Bronchial epithelial cell (primary cell): ENCODE measurements around the gene THRA. TPM values are rescaled to one million over a fixed set of nuclear protein-coding genes. Genes with fewer than 3 reads are reported as not detected.

Source experiments
- DNase-seq: peaks from one replicate; pipeline ENCODE4 v3.0.0-alpha.2; 2010; ENCODE audit warnings: low read depth
- FAIRE-seq: peaks from 2 replicates; lab custom pipeline; 2011; peaks lifted over from hg19 to GRCh38; lab: Jason Lieb, UNC
- H3K27me3 ChIP-seq: 2 replicates; pipeline ENCODE4 v1.5.1; 2011; ENCODE audit warnings: low read length; ENCODE audit not compliant: control insufficient read depth, insufficient read depth
- H3K36me3 ChIP-seq: 2 replicates; pipeline ENCODE4 v1.5.1; 2011; ENCODE audit warnings: low read length; ENCODE audit not compliant: control insufficient read depth, insufficient read depth
- H3K4me3 ChIP-seq: 2 replicates; pipeline ENCODE4 v1.5.1; 2011; ENCODE audit warnings: mild to moderate bottlenecking, low read depth, low read length, control low read depth
- CTCF ChIP-seq: IDR thresholded peaks from 2 replicates; pipeline ENCODE4 v1.5.1; 2011; ENCODE audit warnings: mild to moderate bottlenecking, moderate library complexity, low read length, control low read depth, inconsistent platforms; ENCODE audit not compliant: insufficient read depth, severe bottlenecking
- total RNA-seq: library from RNA; depleted of rRNA; stranded (reverse); fragments of >200 nt; gene quantifications from 2 replicates; pipeline ENCODE4 v1.2.1, GENCODE V29; 2014

THRA gene
- total RNA-seq, 1 donor from 2014 or later, result 5.8 TPM

- Histone ChIP-seq H3K4me3 (no peak overlapping the region), H3K27me3 (no peaks in the 10 kb centered on the region), H3K36me3 (no peaks in the 10 kb centered on the region)
- DNase-seq (no peak), FAIRE-seq (no peak)
- TF ChIP-seq CTCF, result no peak
Observed at GRCh38 chr17:40105861-40106759, 43.3 kb downstream of the THRA start.

- H3K36me3 ChIP-seq, result no peaks in the 10 kb centered on the region
- no peak for DNase-seq
- FAIRE-seq, result no peak
- H3K27me3 ChIP-seq, result no peaks in the 10 kb centered on the region
- no peak overlapping the region for H3K4me3 ChIP-seq
- no peak for TF ChIP-seq CTCF
Observed at GRCh38 chr17:40106760-40107521, 44.2 kb downstream of the THRA start.

GRCh38 chr17:40107522-40108174 is 44.9 kb downstream of the THRA start:
- no peak for DNase-seq
- H3K36me3 ChIP-seq, result no peaks in the 10 kb centered on the region
- FAIRE-seq, result no peak
- H3K27me3 ChIP-seq, result no peaks in the 10 kb centered on the region
- H3K4me3 ChIP-seq, result no peak overlapping the region
- no peak for TF ChIP-seq CTCF

- no peak for DNase-seq
Observed at GRCh38 chr17:40108970-40109824, 46.4 kb downstream of the THRA start.

More at GRCh38 chr17:40108970-40109824, 46.4 kb downstream of the THRA start:
- peak; percentile 9 for TF ChIP-seq CTCF
- no peak for FAIRE-seq
- no peak overlapping the region for H3K4me3 ChIP-seq
- no peaks in the 10 kb centered on the region for H3K27me3 ChIP-seq
- H3K36me3 ChIP-seq, result no peaks in the 10 kb centered on the region
